ENCODE results near the gene HSDL1. TPM values are rescaled to one million over a fixed set of nuclear protein-coding genes. Genes with fewer than 3 reads are reported as not detected.

The HSDL1 gene
- total and polyA plus RNA-seq, 2 donors (not counting 1 experiment from before 2014, with no cell fraction given): 23.6 to 24.8 TPM

- H4K20me1 ChIP-seq (ENCODE audit: control insufficient read depth, extremely low read depth, insufficient read depth, low read length): no peaks in the 10 kb centered on the region
- no peak overlapping the region for H2AFZ ChIP-seq (ENCODE audit: low read length)
- no peak overlapping the region for H3K27ac ChIP-seq (ENCODE audit: insufficient read depth, low read length)
- H3K27me3 ChIP-seq (ENCODE audit: control insufficient read depth, insufficient read depth, low read length): no peaks in the 10 kb centered on the region
- DNase-seq (ENCODE audit: low read depth in 2 of 2): no peak
- H3K79me2 ChIP-seq (ENCODE audit: control insufficient read depth, insufficient read depth, low read length): peaks cover 7% of the 10 kb centered on the region
- no peaks in the 10 kb centered on the region for H3K4me1 ChIP-seq (ENCODE audit: control insufficient read depth, extremely low read depth, insufficient read depth, low read length)
- H3K9me3 ChIP-seq (ENCODE audit: control insufficient read depth, insufficient read depth, low read depth, low read length): no peaks in the 10 kb centered on the region
- TF ChIP-seq CTCF (conservative IDR thresholded peaks at IDR 0.05 in 1 of 2, IDR thresholded peaks at IDR 0.05 in 1 of 2; ENCODE audit: low read depth in 1 of 2, low read length in 2 of 2) (no peak), EZH2 (IDR thresholded peaks at IDR 0.05; ENCODE audit: low read length, missing control alignments) (no peak)
- no peak overlapping the region for H3K4me3 ChIP-seq (replicated peaks in 1 of 4; ENCODE audit: control extremely low read depth in 1 of 4, insufficient read depth in 1 of 4, low read depth in 3 of 4, low read length in 4 of 4)
- H3K36me3 ChIP-seq (ENCODE audit: control insufficient read depth, insufficient read depth, low read length): no peaks in the 10 kb centered on the region
- H3K9ac ChIP-seq (ENCODE audit: insufficient read depth, low read length): no peak overlapping the region
- no peak overlapping the region for H3K4me2 ChIP-seq (ENCODE audit: extremely low read depth, insufficient read depth, low read length)
Observed at GRCh38 chr16:84137769-84138357, 7.1 kb downstream of the HSDL1 start.

- DNase-seq (ENCODE audit: low read depth in 2 of 2): no peak
- H3K79me2 ChIP-seq (ENCODE audit: control insufficient read depth, insufficient read depth, low read length): peaks cover 7% of the 10 kb centered on the region
- H4K20me1 ChIP-seq (ENCODE audit: control insufficient read depth, extremely low read depth, insufficient read depth, low read length): no peaks in the 10 kb centered on the region
- no peak overlapping the region for H3K27ac ChIP-seq (ENCODE audit: insufficient read depth, low read length)
- H3K9ac ChIP-seq (ENCODE audit: insufficient read depth, low read length): no peak overlapping the region
- H3K36me3 ChIP-seq (ENCODE audit: control insufficient read depth, insufficient read depth, low read length): no peaks in the 10 kb centered on the region
- H3K27me3 ChIP-seq (ENCODE audit: control insufficient read depth, insufficient read depth, low read length): no peaks in the 10 kb centered on the region
- no peaks in the 10 kb centered on the region for H3K9me3 ChIP-seq (ENCODE audit: control insufficient read depth, insufficient read depth, low read depth, low read length)
- no peak overlapping the region for H2AFZ ChIP-seq (ENCODE audit: low read length)
- no peak for TF ChIP-seq EZH2 (IDR thresholded peaks at IDR 0.05; ENCODE audit: low read length, missing control alignments)
- no peak for TF ChIP-seq CTCF (conservative IDR thresholded peaks at IDR 0.05 in 1 of 2, IDR thresholded peaks at IDR 0.05 in 1 of 2; ENCODE audit: low read depth in 1 of 2, low read length in 2 of 2)
- H3K4me1 ChIP-seq (ENCODE audit: control insufficient read depth, extremely low read depth, insufficient read depth, low read length): no peaks in the 10 kb centered on the region
- no peak overlapping the region for H3K4me2 ChIP-seq (ENCODE audit: extremely low read depth, insufficient read depth, low read length)
- H3K4me3 ChIP-seq (replicated peaks in 1 of 4; ENCODE audit: control extremely low read depth in 1 of 4, insufficient read depth in 1 of 4, low read depth in 3 of 4, low read length in 4 of 4): no peak overlapping the region
Observed at GRCh38 chr16:84137287-84137686, 7.7 kb downstream of the HSDL1 start.

GRCh38 chr16:84136331-84137125 lies 8.4 kb downstream of the HSDL1 start:
- peak in 1 of 2 donors; percentile 62 for DNase-seq (ENCODE audit: low read depth in 2 of 2)
- H3K4me1 ChIP-seq (ENCODE audit: control insufficient read depth, extremely low read depth, insufficient read depth, low read length): no peaks in the 10 kb centered on the region
- peaks cover 7% of the 10 kb centered on the region for H3K79me2 ChIP-seq (ENCODE audit: control insufficient read depth, insufficient read depth, low read length)
- no peak overlapping the region for H3K9ac ChIP-seq (ENCODE audit: insufficient read depth, low read length)
- no peak overlapping the region for H3K4me3 ChIP-seq (replicated peaks in 1 of 4; ENCODE audit: control extremely low read depth in 1 of 4, insufficient read depth in 1 of 4, low read depth in 3 of 4, low read length in 4 of 4)
- H3K27ac ChIP-seq (ENCODE audit: insufficient read depth, low read length): no peak overlapping the region
- H4K20me1 ChIP-seq (ENCODE audit: control insufficient read depth, extremely low read depth, insufficient read depth, low read length): no peaks in the 10 kb centered on the region
- H2AFZ ChIP-seq (ENCODE audit: low read length): no peak overlapping the region
- TF ChIP-seq CTCF (conservative IDR thresholded peaks at IDR 0.05 in 1 of 2, IDR thresholded peaks at IDR 0.05 in 1 of 2; ENCODE audit: low read depth in 1 of 2, low read length in 2 of 2) (no peak), EZH2 (IDR thresholded peaks at IDR 0.05; ENCODE audit: low read length, missing control alignments) (no peak)
- no peaks in the 10 kb centered on the region for H3K9me3 ChIP-seq (ENCODE audit: control insufficient read depth, insufficient read depth, low read depth, low read length)
- no peaks in the 10 kb centered on the region for H3K27me3 ChIP-seq (ENCODE audit: control insufficient read depth, insufficient read depth, low read length)
- no peaks in the 10 kb centered on the region for H3K36me3 ChIP-seq (ENCODE audit: control insufficient read depth, insufficient read depth, low read length)
- no peak overlapping the region for H3K4me2 ChIP-seq (ENCODE audit: extremely low read depth, insufficient read depth, low read length)

All from fibroblast of lung (primary cell).